ENCODE measurements around the gene GAST.

The GAST gene

GRCh38 chr17:41664587-41665565 is 47.3 kb upstream of the GAST start:
- Histone ChIP-seq H3K27ac (ENCODE audit: low read depth, low read length) (no peak overlapping the region), H3K36me3 (ENCODE audit: low read length) (no peaks in the 10 kb centered on the region), H3K4me2 (ENCODE audit: low read depth, low read length, poor library complexity, severe bottlenecking) (peak overlapping the region; percentile 68), H3K79me2 (ENCODE audit: insufficient read depth, low read length) (no peaks in the 10 kb centered on the region), H3K4me3 (ENCODE audit: insufficient read depth, low read length, poor library complexity, severe bottlenecking) (peak overlapping the region; percentile 46), H3K9me2 (replicated peaks; ENCODE audit: insufficient read depth, low read length) (no peaks in the 10 kb centered on the region), H3K27me3 (ENCODE audit: low read length) (no peaks in the 10 kb centered on the region), H3K9ac (ENCODE audit: low read length) (peak overlapping the region; percentile 59), H3K9me3 (ENCODE audit: insufficient read depth, low read length) (no peaks in the 10 kb centered on the region), H4K20me1 (ENCODE audit: low read depth, low read length) (no peaks in the 10 kb centered on the region), H3F3A (ENCODE audit: insufficient read depth) (peaks cover 6% of the 10 kb centered on the region), H2AFZ (ENCODE audit: low read depth, low read length, severe bottlenecking) (peak overlapping the region; percentile 97)
- TF ChIP-seq EZH2phosphoT487 (conservative IDR thresholded peaks at IDR 0.05; ENCODE audit: low read length) (no peak), CTCF (IDR thresholded peaks at IDR 0.05; ENCODE audit: insufficient read depth, low read length, poor library complexity, severe bottlenecking) (no peak)

DNA sequence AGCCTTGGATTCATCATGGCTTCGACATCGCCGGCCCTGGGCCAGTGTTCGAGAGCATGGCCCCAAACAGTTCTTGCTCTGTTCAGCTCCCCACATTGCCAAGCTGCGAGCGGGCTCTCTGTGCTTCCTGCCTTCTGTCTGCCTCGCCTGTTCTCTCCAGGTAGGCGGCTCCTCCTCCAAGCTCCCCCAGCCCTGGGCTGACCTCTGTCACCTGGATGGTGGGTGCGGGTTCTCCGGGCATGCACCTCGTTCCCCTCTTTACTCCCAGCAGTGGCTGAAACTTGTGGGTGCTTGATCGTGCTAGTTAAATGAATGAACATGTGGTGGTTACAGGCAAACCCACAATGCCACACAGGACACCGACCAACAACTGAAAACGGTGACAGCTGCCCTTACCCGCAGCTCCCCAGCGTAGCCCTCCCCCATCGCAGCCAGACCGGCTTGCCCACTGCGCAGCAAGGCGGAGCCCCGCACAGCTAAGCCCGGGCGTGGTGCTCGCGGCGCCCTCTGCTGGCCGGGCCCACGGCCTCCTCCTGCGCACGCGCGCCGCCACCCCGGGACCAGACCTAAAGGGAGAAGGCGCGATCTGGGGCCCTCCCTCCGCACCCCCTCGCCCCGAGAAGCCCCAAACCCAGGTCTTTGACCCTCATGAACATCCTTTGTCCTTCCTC is 46.4 kb upstream of the GAST start:
- Histone ChIP-seq H3K9ac (ENCODE audit: low read length) (peak overlapping the region; percentile 59), H3K9me3 (ENCODE audit: insufficient read depth, low read length) (no peaks in the 10 kb centered on the region)

DNA sequence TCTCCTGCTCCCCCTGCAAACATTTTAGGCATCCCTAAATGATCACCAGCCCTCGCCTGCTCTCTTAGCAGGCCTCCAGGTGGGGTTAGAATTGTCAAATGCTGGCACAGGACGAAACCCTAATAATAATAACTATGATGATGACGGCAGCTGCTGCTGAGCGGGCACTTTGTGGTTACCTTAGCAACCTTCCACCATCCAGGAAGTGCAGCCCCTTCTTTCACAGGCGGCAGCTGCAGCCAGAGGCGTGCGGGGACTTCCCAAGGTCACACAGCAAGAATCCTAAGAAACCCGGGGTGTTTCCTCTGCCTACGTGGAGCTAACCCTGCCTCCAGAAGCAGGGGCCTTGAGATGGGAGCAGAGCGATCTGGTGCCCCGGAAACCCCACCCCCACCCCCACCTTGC is 45.9 kb upstream of the GAST start:
- no peak for TF ChIP-seq CTCF (IDR thresholded peaks at IDR 0.05; ENCODE audit: insufficient read depth, low read length, poor library complexity, severe bottlenecking)
- no peak for TF ChIP-seq EZH2phosphoT487 (conservative IDR thresholded peaks at IDR 0.05; ENCODE audit: low read length)
- H3K9me3 ChIP-seq (ENCODE audit: insufficient read depth, low read length) = no peaks in the 10 kb centered on the region
- H3K27ac ChIP-seq (ENCODE audit: low read depth, low read length) = peak overlapping the region; percentile 85
- peak overlapping the region; percentile 39 for H3K4me3 ChIP-seq (ENCODE audit: insufficient read depth, low read length, poor library complexity, severe bottlenecking)
- H3K4me2 ChIP-seq (ENCODE audit: low read depth, low read length, poor library complexity, severe bottlenecking) = peak overlapping the region; percentile 68
- peaks cover 6% of the 10 kb centered on the region for H3F3A ChIP-seq (ENCODE audit: insufficient read depth)
- H3K9me2 ChIP-seq (replicated peaks; ENCODE audit: insufficient read depth, low read length) = no peaks in the 10 kb centered on the region
- H4K20me1 ChIP-seq (ENCODE audit: low read depth, low read length) = no peaks in the 10 kb centered on the region
- no peaks in the 10 kb centered on the region for H3K79me2 ChIP-seq (ENCODE audit: insufficient read depth, low read length)
- H3K27me3 ChIP-seq (ENCODE audit: low read length) = no peaks in the 10 kb centered on the region
- H3K36me3 ChIP-seq (ENCODE audit: low read length) = no peaks in the 10 kb centered on the region
- H2AFZ ChIP-seq (ENCODE audit: low read depth, low read length, severe bottlenecking) = peak overlapping the region; percentile 97
- peak overlapping the region; percentile 59 for H3K9ac ChIP-seq (ENCODE audit: low read length)

More for the DNA sequence above, 46.4 kb upstream of the GAST start:
- H3K4me2 ChIP-seq (ENCODE audit: low read depth, low read length, poor library complexity, severe bottlenecking) = peak overlapping the region; percentile 68
- H2AFZ ChIP-seq (ENCODE audit: low read depth, low read length, severe bottlenecking) = peak overlapping the region; percentile 97
- H3K4me3 ChIP-seq (ENCODE audit: insufficient read depth, low read length, poor library complexity, severe bottlenecking) = peak overlapping the region; percentile 46
- no peaks in the 10 kb centered on the region for H4K20me1 ChIP-seq (ENCODE audit: low read depth, low read length)
- H3K27ac ChIP-seq (ENCODE audit: low read depth, low read length) = peak overlapping the region; percentile 85
- TF ChIP-seq EZH2phosphoT487 (conservative IDR thresholded peaks at IDR 0.05; ENCODE audit: low read length) (no peak), CTCF (IDR thresholded peaks at IDR 0.05; ENCODE audit: insufficient read depth, low read length, poor library complexity, severe bottlenecking) (peak; percentile 94)
- no peaks in the 10 kb centered on the region for H3K27me3 ChIP-seq (ENCODE audit: low read length)
- no peaks in the 10 kb centered on the region for H3K9me2 ChIP-seq (replicated peaks; ENCODE audit: insufficient read depth, low read length)
- H3K36me3 ChIP-seq (ENCODE audit: low read length) = no peaks in the 10 kb centered on the region
- H3F3A ChIP-seq (ENCODE audit: insufficient read depth) = peaks cover 6% of the 10 kb centered on the region
- no peaks in the 10 kb centered on the region for H3K79me2 ChIP-seq (ENCODE audit: insufficient read depth, low read length)
